ENCODE results near the gene RAB11FIP4.

GRCh38 chr17:31509805-31510177 is 118.3 kb downstream of the RAB11FIP4 start:
- TF ChIP-seq CTCF (IDR thresholded peaks at IDR 0.05) = no peak
- no peak for TF ChIP-seq POLR2A (IDR thresholded peaks at IDR 0.05)

All from breast epithelium (tissue), 3 donors.